IMR-90 (cell line): Measurements from ENCODE around the gene HDAC10. TPM values are rescaled to one million over a fixed set of nuclear protein-coding genes. Genes with fewer than 3 reads are reported as not detected.

Source experiments
- ATAC-seq: fragments of 200-7000 bp; cut with Tn5 transposase; 2 replicates; pipeline ENCODE4 v1.9.1; 2020; ENCODE audit warnings: low read depth, mild to moderate bottlenecking, moderate library complexity
- BruUV-seq: library from RNA; stranded (reverse); fragments of 400-500 nt; replicated peaks from 2 replicates; lab custom pipeline; 2021; lab: Mats Ljungman, UMichigan
- CTCF ChIA-PET: fragments of 300-600 bp; formaldehyde crosslinking; extraction: SDS; loops from one replicate; lab custom pipeline; 2021; ENCODE audit warnings: antibody characterized with exemption; lab: Yijun Ruan, JAX
- POLR2A ChIA-PET: fragments of 300-600 bp; sonication (Branson Sonifier 250); formaldehyde crosslinking; loops from one replicate; lab custom pipeline; 2022; ENCODE audit warnings: antibody characterized with exemption; ENCODE audit not compliant: unreplicated experiment; lab: Charles Lee
- DNase-seq: peaks from one replicate; pipeline ENCODE4 v3.0.0; 2013
- H2AFZ ChIP-seq: replicated peaks from 2 replicates; pipeline ENCODE3; 2013; ENCODE audit warnings: low read length, mild to moderate bottlenecking; ENCODE audit not compliant: poor library complexity
- H2AK5ac ChIP-seq: 2 replicates; pipeline ENCODE4 v1.6.1; 2013; ENCODE audit warnings: low read depth, low read length, inconsistent platforms
- H2AK9ac ChIP-seq: replicated peaks from 2 replicates; pipeline ENCODE3; 2013; ENCODE audit warnings: mild to moderate bottlenecking, low read depth, low read length, moderate library complexity; ENCODE audit not compliant: poor library complexity
- H2BK120ac ChIP-seq: 2 replicates; pipeline ENCODE4 v1.6.1; 2013; ENCODE audit warnings: low read depth, low read length, inconsistent platforms
- H2BK15ac ChIP-seq: 3 replicates; pipeline ENCODE4 v1.6.1; 2013; ENCODE audit warnings: low read depth, low read length, inconsistent platforms
- H2BK20ac ChIP-seq: 2 replicates; pipeline ENCODE4 v1.6.1; 2013; ENCODE audit warnings: low read depth, mild to moderate bottlenecking, inconsistent platforms, low read length, moderate library complexity
- H2BK5ac ChIP-seq: 2 replicates; pipeline ENCODE4 v1.6.1; 2013; ENCODE audit warnings: mild to moderate bottlenecking, low read depth, low read length, inconsistent platforms; ENCODE audit not compliant: poor library complexity, severe bottlenecking
- H3K14ac ChIP-seq: replicated peaks from 2 replicates; pipeline ENCODE4 v1.6.1; 2013; ENCODE audit warnings: low read depth, low read length, inconsistent platforms
- H3K18ac ChIP-seq: 2 replicates; pipeline ENCODE4 v1.6.1; 2013; ENCODE audit warnings: low read depth, low read length, control low read depth
- H3K23ac ChIP-seq: 2 replicates; pipeline ENCODE4 v1.6.1; 2013; ENCODE audit warnings: low read depth, low read length, inconsistent platforms
- H3K27ac ChIP-seq: 2 replicates; pipeline ENCODE4 v1.5.1; 2013; ENCODE audit warnings: mild to moderate bottlenecking, control low read depth, low read length; ENCODE audit not compliant: insufficient read depth
- H3K27me3 ChIP-seq: 2 replicates; pipeline ENCODE4 v1.6.1; 2013; ENCODE audit warnings: low read length; ENCODE audit not compliant: control insufficient read depth, insufficient read depth
- H3K36me3 ChIP-seq: 2 replicates; pipeline ENCODE4 v1.6.1; 2013; ENCODE audit warnings: low read length, mixed read lengths; ENCODE audit not compliant: control insufficient read depth, insufficient read depth
- H3K4ac ChIP-seq: 2 replicates; pipeline ENCODE4 v1.6.1; 2013; ENCODE audit warnings: low read depth, low read length, inconsistent platforms
- H3K4me1 ChIP-seq: 2 replicates; pipeline ENCODE4 v1.6.1; 2013; ENCODE audit warnings: low read length, mixed read lengths; ENCODE audit not compliant: control insufficient read depth, insufficient read depth
- H3K4me2 ChIP-seq: 2 replicates; pipeline ENCODE4 v1.6.1; 2013; ENCODE audit warnings: low read depth, mild to moderate bottlenecking, control low read depth, low read length, moderate library complexity
- H3K4me3 ChIP-seq: 2 replicates; pipeline ENCODE4 v1.5.1; 2013; ENCODE audit warnings: low read depth, mild to moderate bottlenecking, control low read depth, low read length, moderate library complexity; ENCODE audit not compliant: insufficient read depth
- H3K56ac ChIP-seq: 2 replicates; pipeline ENCODE4 v1.6.1; 2013; ENCODE audit warnings: low read length, inconsistent platforms; ENCODE audit not compliant: insufficient read depth; ENCODE audit errors: extremely low read depth
- H3K79me1 ChIP-seq, 2 experiments: 2 replicates each; pipeline ENCODE4 v1.6.1; 2013; ENCODE audit warnings: low read length in 2 of 2, inconsistent platforms in 1 of 2, low read depth in 1 of 2
- H3K9ac ChIP-seq: 2 replicates; pipeline ENCODE4 v1.6.1; 2013; ENCODE audit warnings: low read depth, low read length, control low read depth
- H3K9me1 ChIP-seq: 2 replicates; pipeline ENCODE4 v1.6.1; 2013; ENCODE audit warnings: low read length, inconsistent platforms; ENCODE audit not compliant: insufficient read depth
- H3K9me3 ChIP-seq: 2 replicates; pipeline ENCODE4 v1.6.1; 2013; ENCODE audit warnings: low read length; ENCODE audit not compliant: control insufficient read depth, insufficient read depth
- H4K20me1 ChIP-seq: 2 replicates; pipeline ENCODE4 v1.6.1; 2013; ENCODE audit warnings: low read length, inconsistent platforms; ENCODE audit not compliant: insufficient read depth
- H4K5ac ChIP-seq: 2 replicates; pipeline ENCODE4 v1.6.1; 2013; ENCODE audit warnings: mild to moderate bottlenecking, low read depth, low read length, control low read depth
- H4K8ac ChIP-seq, 2 experiments: 2 replicates each; pipeline ENCODE4 v1.6.1; 2013; ENCODE audit warnings: low read depth in 2 of 2, low read length in 2 of 2, control low read depth in 1 of 2, inconsistent platforms in 1 of 2
- H4K91ac ChIP-seq: 2 replicates; pipeline ENCODE4 v1.6.1; 2013; ENCODE audit warnings: low read depth, low read length, inconsistent platforms; ENCODE audit not compliant: insufficient read depth
- CEBPB ChIP-seq: IDR thresholded peaks from 2 replicates; pipeline ENCODE4 v1.6.1; 2012; ENCODE audit warnings: low read depth, low read length, improper control_type of control experiment
- CHD1 ChIP-seq: IDR thresholded peaks from 2 replicates; pipeline ENCODE4 v1.6.1; 2012; ENCODE audit warnings: low read depth, low read length, improper control_type of control experiment
- FOS ChIP-seq: fragments of 150-350 bp; IDR thresholded peaks from 2 replicates; pipeline ENCODE4 v1.6.1; 2016; ENCODE audit warnings: low read depth, low read length
- MAZ ChIP-seq: IDR thresholded peaks from 2 replicates; pipeline ENCODE4 v1.6.1; 2012; ENCODE audit warnings: low read depth, mild to moderate bottlenecking, low read length, improper control_type of control experiment, moderate library complexity, borderline replicate concordance
- MXI1 ChIP-seq: IDR thresholded peaks from 2 replicates; pipeline ENCODE4 v1.6.1; 2012; ENCODE audit warnings: low read depth, mild to moderate bottlenecking, low read length, moderate library complexity, borderline replicate concordance
- NFE2L2 ChIP-seq: fragments of 150-350 bp; IDR thresholded peaks from 2 replicates; pipeline ENCODE4 v1.6.1; 2016; ENCODE audit warnings: low read depth, mild to moderate bottlenecking, low read length
- RAD21 ChIP-seq: IDR thresholded peaks from 2 replicates; pipeline ENCODE4 v1.6.1; 2012; ENCODE audit warnings: low read length, improper control_type of control experiment
- RFX5 ChIP-seq: IDR thresholded peaks from 2 replicates; pipeline ENCODE4 v1.8.0; 2012; ENCODE audit warnings: low read depth, mild to moderate bottlenecking, low read length, moderate library complexity
- WGBS, 2 experiments: methylation state at CpG; one replicate each; pipeline versions ENCODE4 v1.1.5 to v1.1.7; 2013; ENCODE audit warnings: missing lambda C conversion rate in 2 of 2; ENCODE audit not compliant: insufficient read length in 1 of 2; ENCODE audit errors: extremely low coverage in 2 of 2; 5-methylcytosine and 5-hydroxymethylcytosine counted together
- dilution Hi-C: fragments of 300-500 bp; cut with HindIII; formaldehyde crosslinking; loops from one replicate; pipeline ENCODE4 v1.14.3; 2018; ENCODE audit warnings: low sequenced_read_pairs; ENCODE audit not compliant: unreplicated experiment
- in situ Hi-C: fragments of 300-500 bp; cut with MboI; formaldehyde crosslinking; loops from 3 replicates; pipeline ENCODE4 v1.14.3; 2019; ENCODE audit warnings: low sequenced_read_pairs, inconsistent platforms, mixed read lengths
- intact Hi-C: fragments of 100-400 bp; cut with micrococcal nuclease; formaldehyde crosslinking; loops from 2 replicates; pipeline ENCODE4 v1.10.0; 2022
- polyA plus RNA-seq, 3 experiments: library from polyadenylated mRNA; depleted of rRNA; stranded (reverse); fragments of >200 nt; gene quantifications; 2 replicates each; pipeline ENCODE4 v1.2.3, GENCODE V29; 2012; ENCODE audit warnings: low replicate concordance in 1 of 3
- total RNA-seq: library from RNA; depleted of rRNA; stranded (reverse); fragments of >200 nt; gene quantifications from 2 replicates; pipeline ENCODE4 v1.2.3, GENCODE V29; 2012

Gene HDAC10
- total and polyA plus RNA-seq, 2 of the 4 experiments (the other 2 are of a cell fraction) = 3.9 to 35.7 TPM

GRCh38 chr22:50229370-50229769, 21.7 kb downstream of the HDAC10 start:
- no TSS peak for BruUV-seq
- H3K9ac ChIP-seq = no peak overlapping the region
- dilution Hi-C loops (no loop called here), intact Hi-C loops (no loop called here), in situ Hi-C loops (no loop called here)
- no peak overlapping the region for H4K91ac ChIP-seq
- H3K14ac ChIP-seq = no peak overlapping the region
- no peak overlapping the region for H2AFZ ChIP-seq
- H3K27me3 ChIP-seq = no peaks in the 10 kb centered on the region
- no peaks in the 10 kb centered on the region for H3K9me3 ChIP-seq
- no peak overlapping the region for H2AK5ac ChIP-seq
- no peak overlapping the region for H3K23ac ChIP-seq
- TF ChIP-seq CHD1 = no peak
- no peak for TF ChIP-seq MAZ
- no peak for TF ChIP-seq NFE2L2
- no peak for TF ChIP-seq RFX5
- TF ChIP-seq CEBPB = no peak
- no peak for TF ChIP-seq RAD21
- TF ChIP-seq MXI1 = no peak
- TF ChIP-seq FOS = no peak
- peaks cover 5% of the 10 kb centered on the region for H3K9me1 ChIP-seq
- no peak overlapping the region for H3K27ac ChIP-seq
- ATAC-seq (no peak), DNase-seq (no peak)
- H4K20me1 ChIP-seq = peaks cover 10% of the 10 kb centered on the region
- no peak overlapping the region for H2BK20ac ChIP-seq
- 92% methylated on average over 13 of the region's 16 CpGs; no CpG with 5 or more reads in 1 of the 2 experiments for WGBS, 2 experiments
- no peak overlapping the region for H3K4ac ChIP-seq
- no peak overlapping the region for H2BK15ac ChIP-seq
- H3K4me2 ChIP-seq = no peak overlapping the region
- H3K4me3 ChIP-seq = no peak overlapping the region
- no peaks in the 10 kb centered on the region for H3K4me1 ChIP-seq
- POLR2A ChIA-PET = no interaction called here
- no peak overlapping the region for H2BK5ac ChIP-seq
- no peak overlapping the region for H2BK120ac ChIP-seq
- H4K8ac ChIP-seq = no peak overlapping the region
- no peak overlapping the region for H2AK9ac ChIP-seq
- no peak overlapping the region for H4K5ac ChIP-seq
- H3K56ac ChIP-seq = no peak overlapping the region
- peaks cover 3 to 29% of the 10 kb centered on the region in 2 experiments; a peak in 2 of 4 replicates for H3K79me1 ChIP-seq
- H3K18ac ChIP-seq = no peak overlapping the region
- H3K36me3 ChIP-seq = peaks cover 47% of the 10 kb centered on the region
- CTCF ChIA-PET = no interaction called here
